Measurements from ENCODE around the gene DNAJC13.
"Not testable (repeated sequence)": the region's sequence is repeated elsewhere in the genome, so short reads cannot be mapped to it uniquely, and the experiment has no call there.

The DNAJC13 gene, protein sequence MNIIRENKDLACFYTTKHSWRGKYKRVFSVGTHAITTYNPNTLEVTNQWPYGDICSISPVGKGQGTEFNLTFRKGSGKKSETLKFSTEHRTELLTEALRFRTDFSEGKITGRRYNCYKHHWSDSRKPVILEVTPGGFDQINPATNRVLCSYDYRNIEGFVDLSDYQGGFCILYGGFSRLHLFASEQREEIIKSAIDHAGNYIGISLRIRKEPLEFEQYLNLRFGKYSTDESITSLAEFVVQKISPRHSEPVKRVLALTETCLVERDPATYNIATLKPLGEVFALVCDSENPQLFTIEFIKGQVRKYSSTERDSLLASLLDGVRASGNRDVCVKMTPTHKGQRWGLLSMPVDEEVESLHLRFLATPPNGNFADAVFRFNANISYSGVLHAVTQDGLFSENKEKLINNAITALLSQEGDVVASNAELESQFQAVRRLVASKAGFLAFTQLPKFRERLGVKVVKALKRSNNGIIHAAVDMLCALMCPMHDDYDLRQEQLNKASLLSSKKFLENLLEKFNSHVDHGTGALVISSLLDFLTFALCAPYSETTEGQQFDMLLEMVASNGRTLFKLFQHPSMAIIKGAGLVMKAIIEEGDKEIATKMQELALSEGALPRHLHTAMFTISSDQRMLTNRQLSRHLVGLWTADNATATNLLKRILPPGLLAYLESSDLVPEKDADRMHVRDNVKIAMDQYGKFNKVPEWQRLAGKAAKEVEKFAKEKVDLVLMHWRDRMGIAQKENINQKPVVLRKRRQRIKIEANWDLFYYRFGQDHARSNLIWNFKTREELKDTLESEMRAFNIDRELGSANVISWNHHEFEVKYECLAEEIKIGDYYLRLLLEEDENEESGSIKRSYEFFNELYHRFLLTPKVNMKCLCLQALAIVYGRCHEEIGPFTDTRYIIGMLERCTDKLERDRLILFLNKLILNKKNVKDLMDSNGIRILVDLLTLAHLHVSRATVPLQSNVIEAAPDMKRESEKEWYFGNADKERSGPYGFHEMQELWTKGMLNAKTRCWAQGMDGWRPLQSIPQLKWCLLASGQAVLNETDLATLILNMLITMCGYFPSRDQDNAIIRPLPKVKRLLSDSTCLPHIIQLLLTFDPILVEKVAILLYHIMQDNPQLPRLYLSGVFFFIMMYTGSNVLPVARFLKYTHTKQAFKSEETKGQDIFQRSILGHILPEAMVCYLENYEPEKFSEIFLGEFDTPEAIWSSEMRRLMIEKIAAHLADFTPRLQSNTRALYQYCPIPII (N-terminal part only)
- total RNA-seq: 86.4 to 129 reads per million in 2 donors

DNA sequence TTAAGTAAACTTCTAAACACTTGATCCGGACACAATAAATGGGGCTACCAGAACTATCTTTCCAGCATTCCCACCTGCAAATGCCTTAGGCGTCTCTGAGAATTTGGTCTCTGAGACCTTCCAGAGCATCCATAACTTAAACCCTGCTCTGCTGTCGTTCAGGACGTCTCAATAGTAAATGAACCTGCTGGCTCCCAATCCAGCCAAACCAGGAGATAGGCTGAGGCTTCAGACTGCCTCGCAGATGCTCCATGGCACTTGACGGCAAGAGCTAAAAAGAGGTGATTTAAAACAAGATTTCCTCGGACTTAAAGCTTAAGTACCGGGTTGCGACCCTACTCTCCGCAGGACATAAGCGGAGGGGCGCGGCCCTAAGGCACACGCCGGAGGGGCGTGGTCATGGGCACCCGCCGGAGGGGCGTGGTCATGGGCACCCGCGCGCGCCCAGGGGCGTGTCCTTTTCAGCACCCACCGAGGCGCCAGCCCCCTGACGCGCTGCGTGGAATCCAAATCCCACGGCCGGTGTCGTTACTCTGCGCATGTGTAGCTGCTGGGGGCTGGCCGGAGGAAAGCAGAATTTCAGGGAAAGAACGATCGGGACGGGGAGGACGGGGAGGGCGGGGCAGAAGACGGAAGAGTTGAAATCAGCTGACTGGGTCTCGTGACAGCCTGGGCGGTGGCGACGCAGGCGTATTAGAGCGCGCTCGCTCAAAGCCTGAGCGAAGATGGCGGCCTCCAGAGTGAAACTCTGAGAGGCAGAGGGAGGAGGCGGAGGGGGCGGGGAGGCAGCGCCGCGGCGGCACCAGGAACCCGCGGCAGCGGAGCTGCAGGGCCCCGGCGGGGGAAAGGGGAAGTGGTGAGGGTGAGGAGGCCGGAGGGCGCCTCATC is at the start of gene DNAJC13:
DNAJC13 (plus strand) TSS at position 696 of the 888 bp plus-strand sequence. CDS start 17,049 bp downstream, outside the sequence.
- DNase-seq: peak; percentile 84

- no peak for DNase-seq
These were observed 48.8 kb upstream of the DNAJC13 start for GRCh38 chr3:132368515-132368914.

GRCh38 chr3:132368962-132369361 is 48.3 kb upstream of the DNAJC13 start:
- DNase-seq: no peak

- not testable (repeated sequence) for DNase-seq
These were observed 40.4 kb upstream of the DNAJC13 start for GRCh38 chr3:132376945-132377354.

DNA sequence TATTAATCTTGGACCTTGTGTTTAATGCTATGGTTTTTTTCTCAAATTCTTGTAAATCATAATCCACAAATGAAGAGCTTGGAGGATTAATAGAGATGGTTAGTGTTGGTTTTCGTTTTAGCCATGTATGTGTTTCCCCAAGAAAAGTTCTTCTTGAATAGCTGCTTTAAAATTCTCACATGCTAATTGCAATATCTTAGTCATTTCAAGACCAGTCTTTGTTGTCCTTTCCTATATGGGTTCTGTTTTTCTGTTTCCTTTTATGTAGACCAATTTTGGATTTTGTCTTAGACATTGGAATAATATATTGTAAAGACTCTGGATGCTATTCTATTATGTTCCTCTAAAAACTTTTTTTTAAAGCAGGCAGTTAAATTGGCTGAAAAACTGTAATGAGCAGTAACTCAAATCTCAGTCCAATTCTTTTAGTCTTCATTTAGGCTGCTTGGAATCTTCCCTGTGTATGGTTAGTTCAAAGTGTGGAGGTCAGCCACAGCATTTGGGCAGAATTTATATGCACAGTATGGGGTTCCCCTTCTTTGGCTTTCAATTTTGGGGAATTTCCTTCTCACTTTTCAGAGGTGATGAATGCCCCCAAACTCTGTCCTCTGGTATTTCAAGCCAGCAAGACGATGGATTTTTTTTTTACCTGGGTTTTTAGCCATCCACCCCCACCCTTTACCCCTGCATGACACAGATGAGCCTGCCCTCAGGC is 39.1 kb upstream of the DNAJC13 start:
- no peak for DNase-seq

GRCh38 chr3:132378846-132379245 is 38.5 kb upstream of the DNAJC13 start:
- no peak for DNase-seq

- no peak for DNase-seq
These were observed 36.4 kb upstream of the DNAJC13 start for GRCh38 chr3:132380920-132381319.

DNA sequence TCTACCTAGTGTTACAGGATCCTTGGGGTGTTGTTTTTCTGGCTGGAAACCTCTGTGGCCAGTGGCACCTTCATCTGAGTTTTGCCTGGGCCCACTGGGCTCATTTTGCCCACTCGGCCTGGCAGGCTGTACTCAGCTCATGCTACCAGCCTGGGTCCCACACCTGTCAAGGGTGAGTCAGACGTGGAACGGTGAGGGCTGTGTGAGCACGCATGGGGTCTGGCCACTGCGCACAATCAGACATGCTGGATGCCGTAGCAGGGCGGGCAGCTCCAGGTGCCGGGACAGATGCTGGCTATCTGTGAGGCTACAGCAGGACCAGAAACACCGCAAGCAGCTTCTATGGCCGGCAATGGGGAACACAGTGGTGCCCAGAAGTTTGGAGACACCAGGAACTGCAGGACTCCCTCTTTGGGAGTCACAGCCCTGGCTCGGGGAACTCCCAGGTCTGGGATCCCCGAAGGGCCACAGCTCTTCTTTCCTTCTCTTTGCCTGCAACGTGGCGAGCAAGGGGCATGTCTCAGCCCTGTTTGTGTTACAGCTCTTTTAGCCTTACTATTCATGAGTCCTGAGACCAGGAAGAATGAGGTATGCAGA is 35.9 kb upstream of the DNAJC13 start:
- DNase-seq: no peak

- DNase-seq: no peak
These were observed 35.0 kb upstream of the DNAJC13 start for GRCh38 chr3:132382267-132382666.

DNA sequence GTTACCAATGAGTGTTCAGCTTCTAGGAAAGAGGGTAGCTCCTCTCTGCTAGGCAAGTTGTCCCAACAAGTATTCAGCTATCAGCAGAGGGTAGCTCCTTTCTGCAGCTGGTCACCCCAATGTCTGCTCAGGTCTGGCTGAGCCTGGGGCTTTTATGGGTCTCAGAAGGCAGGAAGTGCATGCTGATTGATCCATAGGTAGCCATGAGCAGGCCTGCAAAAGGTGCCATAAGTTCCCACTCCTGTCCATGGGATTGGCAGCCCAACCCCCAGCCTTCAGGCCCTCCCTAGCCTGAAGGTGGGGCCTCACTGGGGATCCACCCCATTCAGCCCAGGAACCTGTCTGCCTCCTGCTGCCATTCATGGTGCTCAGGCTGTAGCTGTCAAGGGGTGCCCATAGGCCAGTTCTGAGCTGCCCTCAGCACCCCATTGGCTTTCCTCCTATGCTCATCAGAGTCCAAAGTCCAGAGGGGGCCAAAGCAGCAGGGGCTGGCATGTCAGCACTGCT is 34.6 kb upstream of the DNAJC13 start:
- DNase-seq: no peak

- no peak for DNase-seq
These were observed 31.0 kb upstream of the DNAJC13 start for GRCh38 chr3:132386259-132386658.

GRCh38 chr3:132392675-132393074 is 24.6 kb upstream of the DNAJC13 start:
- not testable (repeated sequence) for DNase-seq

GRCh38 chr3:132394320-132394719 is 23.0 kb upstream of the DNAJC13 start:
- no peak for DNase-seq

- no peak for DNase-seq
These were observed 22.2 kb upstream of the DNAJC13 start for GRCh38 chr3:132395126-132395525.

DNA sequence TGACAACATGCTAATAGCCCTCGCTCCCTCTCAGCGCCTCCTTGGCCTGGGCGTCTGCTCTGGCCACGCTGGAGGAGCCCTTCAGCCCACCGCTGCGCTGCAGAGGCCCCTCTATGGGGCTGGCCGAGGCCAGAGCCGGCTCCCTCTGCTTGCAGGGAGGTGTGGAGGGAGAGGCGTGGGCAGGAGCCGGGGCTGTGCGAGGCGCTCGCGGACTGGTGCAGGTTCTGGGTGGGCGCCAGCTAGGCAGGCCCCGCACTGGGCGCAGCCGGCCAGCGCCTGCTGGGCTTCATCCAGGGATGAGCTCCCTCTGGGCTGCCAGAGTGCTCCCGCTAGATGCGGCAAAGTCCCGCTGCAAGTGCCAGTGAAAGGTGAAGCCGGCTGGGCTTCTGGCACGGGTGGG is 21.0 kb upstream of the DNAJC13 start:
- DNase-seq: no peak

DNA sequence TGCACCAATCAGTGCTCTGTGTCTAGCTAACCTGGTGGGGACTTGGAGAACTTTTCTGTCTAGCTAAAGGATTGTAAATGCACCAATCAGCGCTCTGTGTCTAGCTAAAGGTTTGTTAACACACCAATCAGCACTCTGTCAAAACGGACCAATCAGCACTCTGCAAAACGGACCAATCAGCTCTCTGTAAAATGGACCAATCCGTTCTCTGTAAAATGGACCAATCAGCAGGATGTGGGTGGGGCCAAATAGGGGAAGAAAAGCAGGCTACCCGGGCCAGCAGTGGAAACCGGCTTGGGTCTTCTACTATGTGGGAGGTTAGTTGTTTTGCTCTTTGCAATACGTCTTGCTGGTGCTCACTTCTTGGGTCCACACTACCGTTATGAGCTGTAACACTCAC is 20.5 kb upstream of the DNAJC13 start:
- not testable (repeated sequence) for DNase-seq

- DNase-seq: no peak
These were observed 18.0 kb upstream of the DNAJC13 start for GRCh38 chr3:132399054-132399929.

DNA sequence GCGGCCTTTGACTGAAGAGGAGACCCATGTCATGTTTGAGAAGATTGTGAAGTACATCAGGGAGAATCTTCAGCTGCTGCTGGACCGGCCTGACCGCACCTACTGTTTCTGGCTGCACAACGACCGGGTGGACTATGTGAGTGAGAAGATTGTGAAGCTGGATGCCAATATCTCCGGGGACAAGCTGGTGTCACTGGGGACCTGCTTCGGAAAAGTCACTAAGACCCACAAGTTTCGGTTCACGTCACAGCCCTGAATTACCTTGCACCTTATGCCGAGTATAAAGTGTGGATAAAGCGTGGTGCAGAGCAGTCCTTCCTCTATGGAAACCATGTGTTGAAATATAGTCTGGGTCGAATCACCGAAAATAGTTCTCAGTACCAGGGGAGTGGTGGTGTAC is 16.0 kb upstream of the DNAJC13 start:
- no peak for DNase-seq

- no peak for DNase-seq
These were observed 13.0 kb upstream of the DNAJC13 start for GRCh38 chr3:132404276-132404675.

All from T-helper 9 cell (primary cell).